Gastrocnemius medialis (tissue), 4 donors: ENCODE results near the gene ZNF892.

ENCODE experiments used
- POLR2A ChIP-seq, 2 donors: fragments of 450-650 bp; IDR thresholded peaks; one replicate each; pipeline ENCODE4 v1.6.1; 2017; ENCODE audit warnings: antibody characterized with exemption in 2 of 2, mild to moderate bottlenecking in 2 of 2, moderate library complexity in 2 of 2
- TF ChIP-seq, protein P1 (sequence below), 5 experiments: fragments of 450-650 bp in 3 of 5; fragments of 200-600 bp in 2 of 5; sonication (generic) in 2 of 5; IDR thresholded peaks in 4 of 5; conservative IDR thresholded peaks in 1 of 5; 1 replicate in 4 of 5; 2 replicates in 1 of 5; pipeline ENCODE4 v1.5.1; 2016 to 2019; ENCODE audit warnings: antibody characterized with exemption in 5 of 5, mild to moderate bottlenecking in 3 of 5, moderate library complexity in 3 of 5

DNA sequence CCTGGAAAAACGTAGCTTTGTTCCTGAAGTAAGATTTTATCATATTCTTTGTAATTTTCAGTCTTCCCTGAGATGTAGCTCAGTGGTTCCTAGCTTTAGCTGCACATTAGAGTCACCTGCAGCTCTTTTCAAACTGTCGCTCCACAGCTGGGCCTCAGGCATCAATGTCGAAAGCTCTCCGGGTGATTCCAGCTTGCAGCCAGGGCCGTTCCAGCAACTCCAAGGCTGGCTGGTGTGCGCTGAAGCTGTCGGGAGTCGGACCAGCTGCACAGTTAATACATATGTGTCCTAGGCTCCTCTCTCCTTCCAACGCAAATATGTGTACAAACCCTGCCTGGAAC is 42.3 kb upstream of the ZNF892 start:
- TF ChIP-seq, protein P1, sequence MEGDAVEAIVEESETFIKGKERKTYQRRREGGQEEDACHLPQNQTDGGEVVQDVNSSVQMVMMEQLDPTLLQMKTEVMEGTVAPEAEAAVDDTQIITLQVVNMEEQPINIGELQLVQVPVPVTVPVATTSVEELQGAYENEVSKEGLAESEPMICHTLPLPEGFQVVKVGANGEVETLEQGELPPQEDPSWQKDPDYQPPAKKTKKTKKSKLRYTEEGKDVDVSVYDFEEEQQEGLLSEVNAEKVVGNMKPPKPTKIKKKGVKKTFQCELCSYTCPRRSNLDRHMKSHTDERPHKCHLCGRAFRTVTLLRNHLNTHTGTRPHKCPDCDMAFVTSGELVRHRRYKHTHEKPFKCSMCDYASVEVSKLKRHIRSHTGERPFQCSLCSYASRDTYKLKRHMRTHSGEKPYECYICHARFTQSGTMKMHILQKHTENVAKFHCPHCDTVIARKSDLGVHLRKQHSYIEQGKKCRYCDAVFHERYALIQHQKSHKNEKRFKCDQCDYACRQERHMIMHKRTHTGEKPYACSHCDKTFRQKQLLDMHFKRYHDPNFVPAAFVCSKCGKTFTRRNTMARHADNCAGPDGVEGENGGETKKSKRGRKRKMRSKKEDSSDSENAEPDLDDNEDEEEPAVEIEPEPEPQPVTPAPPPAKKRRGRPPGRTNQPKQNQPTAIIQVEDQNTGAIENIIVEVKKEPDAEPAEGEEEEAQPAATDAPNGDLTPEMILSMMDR (IDR thresholded peaks at IDR 0.05 in 4 of 5, conservative IDR thresholded peaks at IDR 0.05 in 1 of 5) = no peak
- no peak for TF ChIP-seq POLR2A (IDR thresholded peaks at IDR 0.05)
